Stimulated activated memory B cell treated with anti-CD40 and anti-IgM and Interleukin-4, amounts not matched to agents 10 μg/mL and 1 μg/mL and 100 μg/mL, for 72 hours (primary cell): ENCODE measurements around the gene SLC37A1.

Source experiments
- ATAC-seq: fragments of 150-1000 bp; cut with Tn5 transposase; 2 replicates; pipeline ENCODE4 v1.10.0; 2021
- H3K27ac Mint-ChIP-seq: one replicate; pipeline ENCODE4 v1.8.0; 2022; ENCODE audit warnings: mild to moderate bottlenecking, mixed read lengths
- H3K27me3 Mint-ChIP-seq: one replicate; pipeline ENCODE4 v1.8.0; 2022; ENCODE audit warnings: mixed read lengths
- H3K36me3 Mint-ChIP-seq: one replicate; pipeline ENCODE4 v1.8.0; 2022; ENCODE audit warnings: mixed read lengths
- H3K4me1 Mint-ChIP-seq: one replicate; pipeline ENCODE4 v1.8.0; 2022; ENCODE audit warnings: mixed read lengths
- H3K4me3 Mint-ChIP-seq: one replicate; pipeline ENCODE4 v1.8.0; 2022; ENCODE audit warnings: mild to moderate bottlenecking, moderate library complexity, mixed read lengths
- H3K9me3 Mint-ChIP-seq: one replicate; pipeline ENCODE4 v1.8.0; 2022; ENCODE audit warnings: mixed read lengths

SLC37A1 gene

GRCh38 chr21:42581993-42582786 is 68.5 kb downstream of the SLC37A1 start:
- Mint-ChIP-seq H3K9me3 (no peaks in the 10 kb centered on the region), H3K27ac (no peak overlapping the region), H3K36me3 (peaks cover 16% of the 10 kb centered on the region), H3K4me1 (no peaks in the 10 kb centered on the region), H3K4me3 (no peak overlapping the region), H3K27me3 (no peaks in the 10 kb centered on the region)
- peak; percentile 11 for ATAC-seq

GRCh38 chr21:42582787-42583476 is 69.3 kb downstream of the SLC37A1 start:
- peaks cover 9% of the 10 kb centered on the region for H3K36me3 Mint-ChIP-seq
- H3K4me3 Mint-ChIP-seq = no peak overlapping the region
- no peak for ATAC-seq
- no peaks in the 10 kb centered on the region for H3K4me1 Mint-ChIP-seq
- H3K27me3 Mint-ChIP-seq = no peaks in the 10 kb centered on the region
- no peak overlapping the region for H3K27ac Mint-ChIP-seq
- H3K9me3 Mint-ChIP-seq = no peaks in the 10 kb centered on the region

GRCh38 chr21:42583477-42584295 is 70.0 kb downstream of the SLC37A1 start:
- no peak for ATAC-seq
- Mint-ChIP-seq H3K36me3 (peaks cover 1% of the 10 kb centered on the region), H3K4me3 (no peak overlapping the region), H3K9me3 (no peaks in the 10 kb centered on the region), H3K4me1 (no peaks in the 10 kb centered on the region), H3K27ac (no peak overlapping the region), H3K27me3 (no peaks in the 10 kb centered on the region)

GRCh38 chr21:42584296-42584641 is 70.6 kb downstream of the SLC37A1 start:
- H3K4me1 Mint-ChIP-seq = no peaks in the 10 kb centered on the region
- no peaks in the 10 kb centered on the region for H3K9me3 Mint-ChIP-seq
- H3K4me3 Mint-ChIP-seq = no peak overlapping the region
- ATAC-seq = no peak
- H3K36me3 Mint-ChIP-seq = no peaks in the 10 kb centered on the region
- H3K27ac Mint-ChIP-seq = no peak overlapping the region
- no peaks in the 10 kb centered on the region for H3K27me3 Mint-ChIP-seq

- H3K27me3 Mint-ChIP-seq = no peaks in the 10 kb centered on the region
- no peak for ATAC-seq
- no peaks in the 10 kb centered on the region for H3K36me3 Mint-ChIP-seq
- H3K27ac Mint-ChIP-seq = no peak overlapping the region
- no peak overlapping the region for H3K4me3 Mint-ChIP-seq
- H3K9me3 Mint-ChIP-seq = no peaks in the 10 kb centered on the region
- H3K4me1 Mint-ChIP-seq = peaks cover 8% of the 10 kb centered on the region
Measured at GRCh38 chr21:42585881-42586280, 72.2 kb downstream of the SLC37A1 start.

GRCh38 chr21:42586406-42586805 is 72.8 kb downstream of the SLC37A1 start:
- ATAC-seq = no peak
- Mint-ChIP-seq H3K9me3 (no peaks in the 10 kb centered on the region), H3K4me3 (no peak overlapping the region), H3K27me3 (no peaks in the 10 kb centered on the region), H3K27ac (no peak overlapping the region), H3K36me3 (no peaks in the 10 kb centered on the region), H3K4me1 (peaks cover 13% of the 10 kb centered on the region)

- H3K4me3 Mint-ChIP-seq = no peak overlapping the region
- H3K36me3 Mint-ChIP-seq = no peaks in the 10 kb centered on the region
- H3K9me3 Mint-ChIP-seq = no peaks in the 10 kb centered on the region
- no peak overlapping the region for H3K27ac Mint-ChIP-seq
- peaks cover 14% of the 10 kb centered on the region for H3K4me1 Mint-ChIP-seq
- peaks cover 2% of the 10 kb centered on the region for H3K27me3 Mint-ChIP-seq
- no peak for ATAC-seq
Measured at GRCh38 chr21:42587036-42587435, 73.4 kb downstream of the SLC37A1 start.

- no peaks in the 10 kb centered on the region for H3K36me3 Mint-ChIP-seq
- peak; percentile 71 for ATAC-seq
- H3K27me3 Mint-ChIP-seq = peaks cover 29% of the 10 kb centered on the region
- H3K9me3 Mint-ChIP-seq = no peaks in the 10 kb centered on the region
- H3K27ac Mint-ChIP-seq = no peak overlapping the region
- peak overlapping the region; percentile 15 for H3K4me3 Mint-ChIP-seq
- H3K4me1 Mint-ChIP-seq = peaks cover 22% of the 10 kb centered on the region
Measured at GRCh38 chr21:42590431-42591131, 76.9 kb downstream of the SLC37A1 start.

- H3K27me3 Mint-ChIP-seq = peaks cover 36% of the 10 kb centered on the region
- no peak for ATAC-seq
- H3K4me3 Mint-ChIP-seq = peak overlapping the region; percentile 15
- H3K27ac Mint-ChIP-seq = no peak overlapping the region
- H3K36me3 Mint-ChIP-seq = no peaks in the 10 kb centered on the region
- peaks cover 22% of the 10 kb centered on the region for H3K4me1 Mint-ChIP-seq
- no peaks in the 10 kb centered on the region for H3K9me3 Mint-ChIP-seq
Measured at GRCh38 chr21:42591170-42591869, 77.7 kb downstream of the SLC37A1 start.

GRCh38 chr21:42592156-42592820 is 78.6 kb downstream of the SLC37A1 start:
- no peak overlapping the region for H3K4me3 Mint-ChIP-seq

GRCh38 chr21:42593007-42593814 is 79.6 kb downstream of the SLC37A1 start:
- peak; percentile 86 for ATAC-seq
- Mint-ChIP-seq H3K4me3 (no peak overlapping the region), H3K27ac (no peak overlapping the region), H3K9me3 (no peaks in the 10 kb centered on the region), H3K36me3 (no peaks in the 10 kb centered on the region), H3K27me3 (peaks cover 55% of the 10 kb centered on the region), H3K4me1 (peaks cover 22% of the 10 kb centered on the region)

More at GRCh38 chr21:42592156-42592820, 78.6 kb downstream of the SLC37A1 start:
- ATAC-seq = no peak
- H3K36me3 Mint-ChIP-seq = no peaks in the 10 kb centered on the region
- H3K9me3 Mint-ChIP-seq = no peaks in the 10 kb centered on the region
- H3K4me1 Mint-ChIP-seq = peaks cover 22% of the 10 kb centered on the region
- no peak overlapping the region for H3K27ac Mint-ChIP-seq
- peaks cover 46% of the 10 kb centered on the region for H3K27me3 Mint-ChIP-seq

GRCh38 chr21:42594616-42595282 is 81.1 kb downstream of the SLC37A1 start:
- Mint-ChIP-seq H3K36me3 (no peaks in the 10 kb centered on the region), H3K4me1 (peaks cover 22% of the 10 kb centered on the region), H3K9me3 (no peaks in the 10 kb centered on the region), H3K27me3 (peaks cover 71% of the 10 kb centered on the region), H3K4me3 (no peak overlapping the region), H3K27ac (no peak overlapping the region)
- ATAC-seq = no peak
